ENCODE measurements around the gene CEMIP2.

The CEMIP2 gene

DNA sequence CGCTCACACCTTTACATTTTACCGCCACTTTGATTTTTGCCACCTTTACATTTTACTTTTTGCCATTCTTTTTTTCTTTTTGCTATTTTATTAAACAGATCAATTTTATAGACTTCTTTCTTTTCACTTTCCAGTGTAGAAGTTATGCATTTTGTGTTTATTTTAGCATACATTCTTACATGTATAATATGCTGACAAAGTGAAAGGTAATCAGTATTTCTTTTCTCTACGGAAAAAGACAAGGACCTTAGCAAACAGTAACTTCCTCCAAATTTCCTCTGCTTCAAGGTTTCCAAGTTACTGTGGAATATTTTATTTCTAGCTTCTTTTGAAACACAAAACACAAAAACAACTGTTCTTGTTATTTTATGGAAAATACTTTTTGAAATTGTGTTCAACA, 97.0 kb downstream of the CEMIP2 start:
- no peak overlapping the region for H3K4me3 ChIP-seq (ENCODE audit: low read depth, low read length)
- TF ChIP-seq, protein P1, sequence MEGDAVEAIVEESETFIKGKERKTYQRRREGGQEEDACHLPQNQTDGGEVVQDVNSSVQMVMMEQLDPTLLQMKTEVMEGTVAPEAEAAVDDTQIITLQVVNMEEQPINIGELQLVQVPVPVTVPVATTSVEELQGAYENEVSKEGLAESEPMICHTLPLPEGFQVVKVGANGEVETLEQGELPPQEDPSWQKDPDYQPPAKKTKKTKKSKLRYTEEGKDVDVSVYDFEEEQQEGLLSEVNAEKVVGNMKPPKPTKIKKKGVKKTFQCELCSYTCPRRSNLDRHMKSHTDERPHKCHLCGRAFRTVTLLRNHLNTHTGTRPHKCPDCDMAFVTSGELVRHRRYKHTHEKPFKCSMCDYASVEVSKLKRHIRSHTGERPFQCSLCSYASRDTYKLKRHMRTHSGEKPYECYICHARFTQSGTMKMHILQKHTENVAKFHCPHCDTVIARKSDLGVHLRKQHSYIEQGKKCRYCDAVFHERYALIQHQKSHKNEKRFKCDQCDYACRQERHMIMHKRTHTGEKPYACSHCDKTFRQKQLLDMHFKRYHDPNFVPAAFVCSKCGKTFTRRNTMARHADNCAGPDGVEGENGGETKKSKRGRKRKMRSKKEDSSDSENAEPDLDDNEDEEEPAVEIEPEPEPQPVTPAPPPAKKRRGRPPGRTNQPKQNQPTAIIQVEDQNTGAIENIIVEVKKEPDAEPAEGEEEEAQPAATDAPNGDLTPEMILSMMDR (IDR thresholded peaks at IDR 0.05; ENCODE audit: borderline replicate concordance, insufficient read depth, low read depth, low read length) = no peak

DNA sequence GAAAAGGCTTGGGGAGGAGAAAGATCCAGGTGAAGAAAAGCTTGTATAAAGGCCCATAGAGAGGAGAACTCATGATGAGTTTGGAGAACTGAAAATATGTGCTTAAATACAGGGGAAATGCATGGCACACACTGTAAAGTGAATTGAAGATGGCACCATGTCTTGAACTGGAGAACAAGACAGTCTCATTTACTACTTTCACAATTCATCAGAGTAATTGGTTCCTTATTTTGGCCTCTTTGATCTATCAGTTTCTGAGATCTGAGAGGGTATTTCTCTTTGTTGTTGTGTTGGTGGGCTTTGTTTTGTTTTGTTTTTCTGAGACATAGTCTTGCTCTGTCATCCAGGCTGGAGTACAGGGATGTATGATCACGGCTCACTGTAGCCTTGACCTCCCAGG, 98.2 kb downstream of the CEMIP2 start:
- H3K4me3 ChIP-seq (ENCODE audit: low read depth, low read length) = no peak overlapping the region
- TF ChIP-seq, protein P1 (IDR thresholded peaks at IDR 0.05; ENCODE audit: borderline replicate concordance, insufficient read depth, low read depth, low read length) = no peak

GRCh38 chr9:71669284-71669995, 98.9 kb downstream of the CEMIP2 start:
- TF ChIP-seq, protein P1 (IDR thresholded peaks at IDR 0.05; ENCODE audit: borderline replicate concordance, insufficient read depth, low read depth, low read length) = no peak

DNA sequence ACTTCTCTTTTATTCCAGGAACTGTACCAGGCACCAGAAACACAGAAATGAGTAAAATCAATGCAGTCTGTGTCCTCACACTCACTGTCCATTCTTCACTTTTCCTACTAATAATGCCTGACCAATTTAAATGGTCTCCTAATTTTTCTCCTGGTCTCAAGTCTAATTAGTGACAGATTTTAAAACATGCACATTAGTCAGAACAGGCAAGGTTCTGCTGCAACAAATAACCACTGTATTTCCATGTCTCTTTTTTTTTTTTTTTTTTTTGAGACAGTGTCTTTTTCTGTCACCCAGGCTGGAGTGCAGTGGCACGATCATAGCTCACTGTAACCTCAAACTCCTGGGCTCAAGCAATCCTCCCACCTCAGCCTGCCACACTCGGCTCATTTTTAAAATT, 99.6 kb downstream of the CEMIP2 start:
- TF ChIP-seq, protein P1 (IDR thresholded peaks at IDR 0.05; ENCODE audit: borderline replicate concordance, insufficient read depth, low read depth, low read length) = no peak
- H3K4me3 ChIP-seq (ENCODE audit: low read depth, low read length) = no peak overlapping the region

More at GRCh38 chr9:71669284-71669995, 98.9 kb downstream of the CEMIP2 start:
- H3K4me3 ChIP-seq (ENCODE audit: low read depth, low read length) = no peak overlapping the region

GRCh38 chr9:71665247-71665646, 103.1 kb downstream of the CEMIP2 start:
- no peak overlapping the region for H3K4me3 ChIP-seq (ENCODE audit: low read depth, low read length)
- TF ChIP-seq, protein P1 (IDR thresholded peaks at IDR 0.05; ENCODE audit: borderline replicate concordance, insufficient read depth, low read depth, low read length) = no peak

DNA sequence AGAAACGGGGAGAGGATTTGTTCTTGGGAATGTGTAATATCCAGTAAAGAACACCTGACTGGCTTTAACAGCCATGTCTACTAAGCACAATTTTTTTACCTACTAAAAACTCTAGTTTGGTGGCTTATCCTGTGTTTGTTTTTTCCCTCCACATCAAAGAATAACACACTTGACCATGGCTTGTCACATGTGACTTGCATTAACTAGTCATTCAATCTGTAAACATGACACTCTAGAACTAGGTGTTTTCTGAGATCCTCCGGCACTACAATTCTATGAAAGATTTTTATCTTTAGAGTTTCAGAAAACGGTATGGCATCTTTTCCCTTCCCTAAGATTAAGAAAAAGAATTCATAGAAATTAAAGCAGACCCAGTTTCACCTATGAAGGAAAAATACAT, 103.7 kb downstream of the CEMIP2 start:
- no peak overlapping the region for H3K4me3 ChIP-seq (ENCODE audit: low read depth, low read length)
- TF ChIP-seq, protein P1 (IDR thresholded peaks at IDR 0.05; ENCODE audit: borderline replicate concordance, insufficient read depth, low read depth, low read length) = no peak

GRCh38 chr9:71663931-71664459, 104.3 kb downstream of the CEMIP2 start:
- no peak overlapping the region for H3K4me3 ChIP-seq (ENCODE audit: low read depth, low read length)
- TF ChIP-seq, protein P1 (IDR thresholded peaks at IDR 0.05; ENCODE audit: borderline replicate concordance, insufficient read depth, low read depth, low read length) = no peak
